OCI-LY7 (cell line): ENCODE measurements around the gene KDM2B. TPM values are rescaled to one million over a fixed set of nuclear protein-coding genes. Genes with fewer than 3 reads are reported as not detected.

Source experiments
- BruUV-seq: library from RNA; stranded (reverse); fragments of 400-500 nt; replicated peaks from 2 replicates; lab custom pipeline; 2021; lab: Mats Ljungman, UMichigan
- CTCF ChIA-PET: fragments of 300-600 bp; sonication (Branson Sonifier 250); formaldehyde crosslinking; loops from one replicate; lab custom pipeline; 2022; ENCODE audit warnings: antibody characterized with exemption; ENCODE audit not compliant: unreplicated experiment; lab: Charles Lee
- POLR2A ChIA-PET: fragments of 300-600 bp; sonication (Branson Sonifier 250); formaldehyde crosslinking; loops from one replicate; lab custom pipeline; 2022; ENCODE audit warnings: antibody characterized with exemption; lab: Charles Lee
- DNase-seq: peaks from one replicate; pipeline ENCODE4 v3.0.0-alpha.2; 2015; ENCODE audit warnings: low spot score
- H2AFZ ChIP-seq: fragments of 200-600 bp; sonication (generic), shearing (Covaris generic); 2 replicates; pipeline ENCODE4 v1.6.1; 2014; ENCODE audit warnings: mild to moderate bottlenecking, antibody characterized with exemption, low read length, moderate library complexity
- H3K27ac ChIP-seq: fragments of 200-600 bp; sonication (generic); 2 replicates; pipeline ENCODE4 v1.5.1; 2014; ENCODE audit warnings: mixed run types, low read depth, mild to moderate bottlenecking, moderate library complexity, low read length, inconsistent platforms; ENCODE audit not compliant: poor library complexity, severe bottlenecking
- H3K36me3 ChIP-seq: fragments of 200-600 bp; sonication (generic); 2 replicates; pipeline ENCODE4 v1.6.1; 2014; ENCODE audit warnings: mild to moderate bottlenecking, antibody characterized with exemption, low read length, moderate library complexity, mixed read lengths; ENCODE audit not compliant: insufficient read depth
- H3K4me1 ChIP-seq: fragments of 200-600 bp; sonication (generic); 2 replicates; pipeline ENCODE4 v1.5.1; 2014; ENCODE audit warnings: mild to moderate bottlenecking, low read length; ENCODE audit not compliant: insufficient read depth, poor library complexity, severe bottlenecking
- H3K4me2 ChIP-seq: fragments of 200-600 bp; sonication (generic); 2 replicates; pipeline ENCODE4 v1.6.1; 2014; ENCODE audit warnings: mild to moderate bottlenecking, low read length
- H3K4me3 ChIP-seq: fragments of 200-600 bp; sonication (generic); 2 replicates; pipeline ENCODE4 v1.5.1; 2014; ENCODE audit warnings: mild to moderate bottlenecking, low read depth, low read length; ENCODE audit not compliant: poor library complexity, severe bottlenecking
- H3K79me2 ChIP-seq: fragments of 200-600 bp; sonication (generic); 2 replicates; pipeline ENCODE4 v1.6.1; 2016; ENCODE audit warnings: low read depth, mild to moderate bottlenecking, low read length, moderate library complexity, mixed read lengths; ENCODE audit not compliant: insufficient read depth
- H3K9me2 ChIP-seq: fragments of 200-600 bp; sonication (generic); 2 replicates; pipeline ENCODE4 v1.6.1; 2016; ENCODE audit warnings: mild to moderate bottlenecking, low read length, mixed read lengths; ENCODE audit not compliant: insufficient read depth
- H3K9me3 ChIP-seq: fragments of 200-600 bp; sonication (generic); 2 replicates; pipeline ENCODE4 v1.6.1; 2014; ENCODE audit warnings: mild to moderate bottlenecking, mixed run types, low read length, mixed read lengths
- H4K20me1 ChIP-seq: fragments of 200-600 bp; sonication (generic); 2 replicates; pipeline ENCODE4 v1.6.1; 2014; ENCODE audit warnings: mild to moderate bottlenecking, antibody characterized with exemption, low read length, moderate library complexity, mixed read lengths; ENCODE audit not compliant: insufficient read depth
- EZH2phosphoT487 ChIP-seq: fragments of 200-600 bp; sonication (generic); IDR thresholded peaks from 2 replicates; pipeline ENCODE4 v1.6.1; 2018; ENCODE audit warnings: low read depth, borderline replicate concordance, mild to moderate bottlenecking, mixed run types, antibody characterized with exemption, low read length, moderate library complexity, mixed read lengths
- intact Hi-C: fragments of 100-400 bp; cut with micrococcal nuclease; formaldehyde crosslinking; loops from one replicate; pipeline ENCODE4 v1.10.0; 2022; ENCODE audit not compliant: unreplicated experiment
- total RNA-seq, 2 experiments: library from RNA; depleted of rRNA in 1 of 2; stranded (reverse); fragments of >200 nt in 1 of 2; shearing (Covaris generic) in 1 of 2; gene quantifications; 2 replicates each; pipeline ENCODE4 v1.2.3, GENCODE V29; 2014 to 2022
- TF ChIP-seq, protein P1 (sequence below): fragments of 200-600 bp; sonication (generic); conservative IDR thresholded peaks from 2 replicates; pipeline ENCODE4 v1.5.1; 2014; ENCODE audit warnings: mild to moderate bottlenecking, antibody characterized with exemption, low read length, moderate library complexity, mixed read lengths

KDM2B gene
- total RNA-seq, 2 experiments from 2014 or later, result 78.5 to 88.0 TPM

DNA sequence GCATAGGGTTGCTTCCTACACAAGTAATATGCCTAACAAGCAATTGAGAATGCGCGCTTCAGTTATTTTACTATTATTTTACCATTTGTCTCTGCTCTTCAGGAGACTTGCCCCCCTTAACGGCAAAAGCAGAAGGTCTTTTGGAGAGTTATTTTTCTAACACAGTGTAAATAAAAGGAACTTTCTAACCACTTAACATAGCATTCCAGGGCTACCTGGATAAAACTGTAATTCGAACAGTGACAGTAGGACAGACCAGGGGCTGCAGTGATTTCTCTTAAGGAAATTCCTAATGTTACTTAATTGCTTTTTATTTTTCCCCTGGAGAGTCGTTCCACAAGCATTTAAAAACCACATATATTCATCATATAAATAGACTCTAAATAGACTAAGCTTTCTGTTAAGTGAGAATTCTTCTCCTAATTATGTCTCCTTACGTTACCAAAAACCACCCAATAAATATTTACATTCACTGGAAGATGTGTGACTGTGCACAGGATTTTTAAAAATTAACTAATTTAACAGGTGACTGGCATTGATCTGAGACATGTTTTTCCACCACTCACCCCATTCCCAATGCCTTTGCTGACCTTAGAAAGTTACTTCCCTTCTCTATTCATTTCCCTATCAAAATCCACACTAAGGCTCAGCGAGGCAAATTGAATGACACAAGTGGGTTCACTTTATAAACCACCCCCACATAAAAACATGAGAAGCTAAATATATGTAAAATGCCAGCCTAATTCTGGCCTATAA lies 108.5 kb downstream of the KDM2B start:
- POLR2A ChIA-PET, result no interaction called here
- no peak overlapping the region for H3K27ac ChIP-seq
- H3K9me2 ChIP-seq, result no peaks in the 10 kb centered on the region
- CTCF ChIA-PET, result no interaction called here
- no peak for DNase-seq
- no peaks in the 10 kb centered on the region for H4K20me1 ChIP-seq
- H3K9me3 ChIP-seq, result no peaks in the 10 kb centered on the region
- H3K4me3 ChIP-seq, result no peak overlapping the region
- H3K4me2 ChIP-seq, result no peak overlapping the region
- H3K4me1 ChIP-seq, result peaks cover 17% of the 10 kb centered on the region
- TF ChIP-seq, protein P1, sequence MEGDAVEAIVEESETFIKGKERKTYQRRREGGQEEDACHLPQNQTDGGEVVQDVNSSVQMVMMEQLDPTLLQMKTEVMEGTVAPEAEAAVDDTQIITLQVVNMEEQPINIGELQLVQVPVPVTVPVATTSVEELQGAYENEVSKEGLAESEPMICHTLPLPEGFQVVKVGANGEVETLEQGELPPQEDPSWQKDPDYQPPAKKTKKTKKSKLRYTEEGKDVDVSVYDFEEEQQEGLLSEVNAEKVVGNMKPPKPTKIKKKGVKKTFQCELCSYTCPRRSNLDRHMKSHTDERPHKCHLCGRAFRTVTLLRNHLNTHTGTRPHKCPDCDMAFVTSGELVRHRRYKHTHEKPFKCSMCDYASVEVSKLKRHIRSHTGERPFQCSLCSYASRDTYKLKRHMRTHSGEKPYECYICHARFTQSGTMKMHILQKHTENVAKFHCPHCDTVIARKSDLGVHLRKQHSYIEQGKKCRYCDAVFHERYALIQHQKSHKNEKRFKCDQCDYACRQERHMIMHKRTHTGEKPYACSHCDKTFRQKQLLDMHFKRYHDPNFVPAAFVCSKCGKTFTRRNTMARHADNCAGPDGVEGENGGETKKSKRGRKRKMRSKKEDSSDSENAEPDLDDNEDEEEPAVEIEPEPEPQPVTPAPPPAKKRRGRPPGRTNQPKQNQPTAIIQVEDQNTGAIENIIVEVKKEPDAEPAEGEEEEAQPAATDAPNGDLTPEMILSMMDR, result no peak
- no peak for TF ChIP-seq EZH2phosphoT487
- BruUV-seq, result TSS peak; percentile 41
- no peaks in the 10 kb centered on the region for H3K79me2 ChIP-seq
- intact Hi-C loops, result no loop called here
- no peaks in the 10 kb centered on the region for H3K36me3 ChIP-seq
- H2AFZ ChIP-seq, result no peak overlapping the region

DNA sequence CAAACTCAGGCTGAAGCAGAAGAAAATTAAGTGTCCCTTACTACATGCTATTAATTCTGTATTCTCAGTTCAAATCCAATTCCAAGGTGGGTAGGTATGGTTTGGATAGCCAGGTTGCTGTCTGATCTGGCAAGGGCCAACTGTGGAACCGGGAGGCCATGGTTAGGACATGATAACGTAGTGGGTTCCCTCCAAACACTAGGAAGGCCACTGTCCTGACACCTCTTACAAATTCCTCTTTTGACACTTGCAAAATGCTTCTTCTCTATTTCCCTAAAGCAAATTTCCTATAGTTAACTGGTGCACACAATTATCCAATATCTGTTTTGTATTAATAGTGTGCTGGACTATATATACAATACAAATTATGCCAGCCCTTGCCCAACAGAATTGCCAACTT lies 110.1 kb downstream of the KDM2B start:
- H3K9me3 ChIP-seq, result no peaks in the 10 kb centered on the region
- BruUV-seq, result no TSS peak
- ChIA-PET CTCF (no interaction called here), POLR2A (no interaction called here)
- no peaks in the 10 kb centered on the region for H3K9me2 ChIP-seq
- H2AFZ ChIP-seq, result no peak overlapping the region
- DNase-seq, result no peak
- H3K79me2 ChIP-seq, result peaks cover 5% of the 10 kb centered on the region
- TF ChIP-seq EZH2phosphoT487, result no peak
- TF ChIP-seq, protein P1, result no peak
- no peak overlapping the region for H3K4me3 ChIP-seq
- peaks cover 19% of the 10 kb centered on the region for H3K4me1 ChIP-seq
- H3K36me3 ChIP-seq, result no peaks in the 10 kb centered on the region
- peaks cover 2% of the 10 kb centered on the region; the same call in 1 of the 2 replicates for H4K20me1 ChIP-seq
- H3K27ac ChIP-seq, result no peak overlapping the region
- H3K4me2 ChIP-seq, result no peak overlapping the region
- intact Hi-C loops, result no loop called here

DNA sequence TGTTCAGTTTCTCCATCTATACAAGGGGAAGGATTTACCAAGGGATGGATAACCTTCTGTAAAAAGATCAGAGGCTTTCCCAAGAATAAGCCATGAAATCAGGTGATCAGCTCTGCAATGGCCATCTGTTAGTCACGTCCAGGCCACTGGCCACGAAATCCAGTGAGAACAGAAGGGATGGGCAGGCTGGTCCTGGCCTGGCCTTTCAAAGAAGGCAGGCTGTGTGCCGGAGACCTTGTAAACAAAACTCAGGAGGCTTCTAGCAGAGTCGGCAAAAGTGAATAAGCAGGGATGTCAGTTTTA lies 112.4 kb downstream of the KDM2B start:
- CTCF ChIA-PET, result no interaction called here
- Histone ChIP-seq H3K4me1 (peaks cover 28% of the 10 kb centered on the region), H2AFZ (no peak overlapping the region), H3K36me3 (peaks cover 15% of the 10 kb centered on the region), H3K4me3 (peak overlapping the region; percentile 68), H3K27ac (no peak overlapping the region), H3K9me3 (no peaks in the 10 kb centered on the region), H3K4me2 (peak overlapping the region; percentile 96), H3K79me2 (peaks cover 28% of the 10 kb centered on the region), H3K9me2 (no peaks in the 10 kb centered on the region), H4K20me1 (peaks cover 7% of the 10 kb centered on the region; the same call in 1 of the 2 replicates)
- TF ChIP-seq, protein P1, result no peak
- no peak for TF ChIP-seq EZH2phosphoT487
- no peak for DNase-seq
- no TSS peak for BruUV-seq
- POLR2A ChIA-PET, result interaction anchor here (0.6 kb wide), 2 partner anchors 28 to 256 kb away, joined by 3 read pairs; no protein-coding TSS in a partner anchor
- intact Hi-C loops, result no loop called here
